ENCODE results near the gene CELA1. TPM values are rescaled to one million over a fixed set of nuclear protein-coding genes. Genes with fewer than 3 reads are reported as not detected.

Gene CELA1
- polyA plus RNA-seq, 3 donors, result 0.67 to 3.0 TPM; not detected in 1

DNA sequence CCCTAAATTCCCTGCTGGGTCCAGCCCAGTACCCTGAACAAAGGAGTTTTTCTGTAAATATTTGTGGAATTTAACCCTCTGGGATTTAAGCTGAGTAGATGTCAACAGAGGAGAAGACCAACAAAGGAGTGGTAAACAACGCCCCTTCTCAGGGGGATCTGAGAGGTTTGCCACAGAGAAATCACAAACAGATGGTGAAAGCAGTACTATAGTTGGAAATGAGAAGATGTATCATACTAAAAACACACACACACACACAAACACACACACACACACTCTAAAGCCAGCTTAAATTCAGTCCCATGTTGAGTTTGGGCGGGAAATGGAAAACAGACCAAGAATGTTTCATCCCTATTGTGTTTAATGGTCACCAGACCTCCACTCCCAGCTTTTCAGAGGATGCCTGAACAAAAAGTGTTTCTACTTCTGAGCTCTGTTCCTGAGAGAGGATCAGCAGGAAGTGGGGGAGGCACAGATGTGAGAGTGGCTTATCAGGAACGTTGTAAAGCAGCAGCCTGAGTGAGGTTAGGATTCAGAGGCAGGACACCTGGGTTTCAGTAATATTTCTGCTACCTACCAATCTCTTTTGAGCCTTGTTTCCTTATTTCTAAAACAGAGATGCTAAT is 25.7 kb downstream of the CELA1 start:
- peaks cover 20 to 44% of the 10 kb centered on the region in 2 donors for H3K36me3 Mint-ChIP-seq
- intact Hi-C loops (cut with micrococcal nuclease), result loop anchor here in 1 of 2 donors (5.0 kb wide), 1 partner anchor 71 kb away; the partner anchor contains the start of gene GALNT6
- peaks cover 97% of the 10 kb centered on the region for H3K79me2 ChIP-seq (ENCODE audit: insufficient read depth, low read length)
- peaks cover 8% of the 10 kb centered on the region in 2 donors for H3K36me3 ChIP-seq (replicated peaks in 1 of 2; ENCODE audit: control insufficient read depth in 1 of 2, insufficient read depth in 2 of 2, low read length in 2 of 2)
- peaks cover 85% of the 10 kb centered on the region for H3K4me1 Mint-ChIP-seq
- WGBS (ENCODE audit: insufficient coverage), result 60% methylated on average over 1 of the region's 3 CpGs
- peaks cover 74 to 86% of the 10 kb centered on the region in 2 donors for H3K4me1 ChIP-seq (ENCODE audit: control insufficient read depth in 1 of 2, insufficient read depth in 2 of 2, low read length in 2 of 2)
- peak overlapping the region; percentile 19 to 99 (median 33) for H3K4me3 ChIP-seq (replicated peaks in 1 of 3; ENCODE audit: low read depth in 2 of 3, low read length in 3 of 3)
- peaks cover 63% of the 10 kb centered on the region for H4K20me1 ChIP-seq (ENCODE audit: insufficient read depth, low read length)
- TF ChIP-seq, protein P1, sequence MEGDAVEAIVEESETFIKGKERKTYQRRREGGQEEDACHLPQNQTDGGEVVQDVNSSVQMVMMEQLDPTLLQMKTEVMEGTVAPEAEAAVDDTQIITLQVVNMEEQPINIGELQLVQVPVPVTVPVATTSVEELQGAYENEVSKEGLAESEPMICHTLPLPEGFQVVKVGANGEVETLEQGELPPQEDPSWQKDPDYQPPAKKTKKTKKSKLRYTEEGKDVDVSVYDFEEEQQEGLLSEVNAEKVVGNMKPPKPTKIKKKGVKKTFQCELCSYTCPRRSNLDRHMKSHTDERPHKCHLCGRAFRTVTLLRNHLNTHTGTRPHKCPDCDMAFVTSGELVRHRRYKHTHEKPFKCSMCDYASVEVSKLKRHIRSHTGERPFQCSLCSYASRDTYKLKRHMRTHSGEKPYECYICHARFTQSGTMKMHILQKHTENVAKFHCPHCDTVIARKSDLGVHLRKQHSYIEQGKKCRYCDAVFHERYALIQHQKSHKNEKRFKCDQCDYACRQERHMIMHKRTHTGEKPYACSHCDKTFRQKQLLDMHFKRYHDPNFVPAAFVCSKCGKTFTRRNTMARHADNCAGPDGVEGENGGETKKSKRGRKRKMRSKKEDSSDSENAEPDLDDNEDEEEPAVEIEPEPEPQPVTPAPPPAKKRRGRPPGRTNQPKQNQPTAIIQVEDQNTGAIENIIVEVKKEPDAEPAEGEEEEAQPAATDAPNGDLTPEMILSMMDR (IDR thresholded peaks at IDR 0.05), result no peak
- H3K4me2 ChIP-seq (replicated peaks; ENCODE audit: extremely low read depth, low read length, poor library complexity, severe bottlenecking), result peak overlapping the region; percentile 99
- H3K4me3 Mint-ChIP-seq, result peak overlapping the region; percentile 74 to 98
- DNase-seq, result no peak
- no peaks in the 10 kb centered on the region for H3K27me3 Mint-ChIP-seq (ENCODE audit: low read depth in 3 of 3)
- H3K9ac ChIP-seq (ENCODE audit: insufficient read depth, low read length, poor library complexity, severe bottlenecking), result peak overlapping the region; percentile 32
- no peaks in the 10 kb centered on the region for H3K9me3 Mint-ChIP-seq
- no peaks in the 10 kb centered on the region for H3K27me3 ChIP-seq (ENCODE audit: control insufficient read depth in 2 of 2, insufficient read depth in 2 of 2, low read length in 2 of 2)
- H3K9me3 ChIP-seq (replicated peaks in 1 of 2; ENCODE audit: control insufficient read depth in 1 of 2, insufficient read depth in 1 of 2, low read length in 2 of 2), result no peaks in the 10 kb centered on the region
- H2AFZ ChIP-seq (ENCODE audit: insufficient read depth, low read depth, low read length, poor library complexity, severe bottlenecking), result no peak overlapping the region
- H3K27ac ChIP-seq (ENCODE audit: low read depth in 1 of 2, low read length in 2 of 2), result peak overlapping the region in 1 of 2 donors; percentile 95
- H3K27ac Mint-ChIP-seq, result peak overlapping the region; percentile 59 to 91 (median 72)

DNA sequence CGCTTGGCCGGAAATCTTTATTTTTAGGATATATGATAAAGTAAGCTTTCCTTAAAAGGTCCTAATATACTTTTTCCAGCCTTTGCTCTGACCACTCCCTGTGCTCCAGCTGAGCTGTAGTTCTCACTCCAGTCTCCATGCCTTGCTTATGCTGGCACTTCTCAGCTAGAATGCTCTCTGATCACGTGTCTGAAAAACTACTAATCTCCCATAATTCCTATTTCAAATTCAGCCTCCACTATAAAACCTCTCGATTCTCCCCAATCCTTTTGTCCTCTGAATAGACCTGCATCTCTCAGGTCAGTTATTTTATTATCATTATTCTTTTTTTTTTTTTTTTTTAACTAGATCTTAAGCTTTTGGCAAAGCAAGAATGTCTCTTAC is 26.2 kb downstream of the CELA1 start:
- no peak overlapping the region for H3K9ac ChIP-seq (ENCODE audit: insufficient read depth, low read length, poor library complexity, severe bottlenecking)
- Mint-ChIP-seq H3K4me1 (peaks cover 81% of the 10 kb centered on the region), H3K27me3 (ENCODE audit: low read depth in 3 of 3) (no peaks in the 10 kb centered on the region), H3K9me3 (no peaks in the 10 kb centered on the region), H3K4me3 (peak overlapping the region in 1 of 2 donors; percentile 98), H3K36me3 (peaks cover 24 to 49% of the 10 kb centered on the region in 2 donors), H3K27ac (peak overlapping the region in 5 of 7 donors; percentile 61 to 91 (median 80))
- peak overlapping the region; percentile 48 to 95 for H3K27ac ChIP-seq (ENCODE audit: low read depth in 1 of 2, low read length in 2 of 2)
- DNase-seq, result no peak
- peaks cover 68% of the 10 kb centered on the region for H4K20me1 ChIP-seq (ENCODE audit: insufficient read depth, low read length)
- H3K79me2 ChIP-seq (ENCODE audit: insufficient read depth, low read length), result peaks cover 98% of the 10 kb centered on the region
- H3K9me3 ChIP-seq (replicated peaks in 1 of 2; ENCODE audit: control insufficient read depth in 1 of 2, insufficient read depth in 1 of 2, low read length in 2 of 2), result no peaks in the 10 kb centered on the region
- TF ChIP-seq, protein P1 (IDR thresholded peaks at IDR 0.05), result no peak
- H2AFZ ChIP-seq (ENCODE audit: insufficient read depth, low read depth, low read length, poor library complexity, severe bottlenecking), result no peak overlapping the region
- peak overlapping the region; percentile 99 for H3K4me2 ChIP-seq (replicated peaks; ENCODE audit: extremely low read depth, low read length, poor library complexity, severe bottlenecking)
- peaks cover 13% of the 10 kb centered on the region in 2 donors for H3K36me3 ChIP-seq (replicated peaks in 1 of 2; ENCODE audit: control insufficient read depth in 1 of 2, insufficient read depth in 2 of 2, low read length in 2 of 2)
- 17% methylated on average over 1 of the region's 4 CpGs for WGBS (ENCODE audit: insufficient coverage)
- no peaks in the 10 kb centered on the region for H3K27me3 ChIP-seq (ENCODE audit: control insufficient read depth in 2 of 2, insufficient read depth in 2 of 2, low read length in 2 of 2)
- H3K4me1 ChIP-seq (ENCODE audit: control insufficient read depth in 1 of 2, insufficient read depth in 2 of 2, low read length in 2 of 2), result peaks cover 69 to 81% of the 10 kb centered on the region in 2 donors
- H3K4me3 ChIP-seq (replicated peaks in 1 of 3; ENCODE audit: low read depth in 2 of 3, low read length in 3 of 3), result peak overlapping the region in 2 of 3 experiments; percentile 33 to 99
- intact Hi-C loops (cut with micrococcal nuclease), result loop anchor here in 1 of 2 donors (5.0 kb wide), 1 partner anchor 72 kb away; the partner anchor contains the start of gene GALNT6

Measured in CD14-positive monocyte (primary cell).